Gastroesophageal sphincter (tissue), 3 donors: ENCODE results near the gene GLMN.

Source experiments
- EP300 ChIP-seq: sonication (generic); formaldehyde crosslinking; IDR thresholded peaks from one replicate; pipeline ENCODE4 v1.6.1; 2017; ENCODE audit warnings: antibody characterized with exemption, mild to moderate bottlenecking
- POLR2A ChIP-seq, 2 donors: fragments of 450-650 bp; IDR thresholded peaks; one replicate each; pipeline ENCODE4 v1.6.1; 2017; ENCODE audit warnings: antibody characterized with exemption in 2 of 2, mild to moderate bottlenecking in 2 of 2, moderate library complexity in 1 of 2
- TF ChIP-seq, protein P1 (sequence below), 4 experiments: fragments of 200-600 bp in 2 of 4; fragments of 450-650 bp in 2 of 4; sonication (generic) in 1 of 4; IDR thresholded peaks; one replicate each; pipeline ENCODE4 v1.5.1; 2017 to 2019; ENCODE audit warnings: antibody characterized with exemption in 4 of 4, mild to moderate bottlenecking in 2 of 4, moderate library complexity in 2 of 4

DNA sequence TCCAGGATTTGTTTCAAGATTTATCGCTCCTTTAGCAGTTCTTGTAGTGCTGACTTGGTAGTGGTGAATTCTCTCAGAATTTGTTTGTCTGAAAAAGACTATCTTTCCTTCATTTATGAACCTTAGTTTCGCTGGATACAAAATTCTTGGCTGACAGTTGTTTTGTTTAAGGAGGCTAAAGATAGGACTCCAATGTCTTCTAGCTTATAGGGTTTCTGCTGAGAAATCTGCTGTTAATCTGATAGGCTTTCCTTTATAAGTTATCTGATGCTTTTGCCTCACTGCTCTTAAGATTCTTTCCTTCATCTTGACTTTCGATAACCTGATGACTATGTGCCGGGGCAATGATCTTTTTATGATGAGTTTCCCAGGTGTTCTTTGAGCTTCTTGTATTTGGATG is 29.0 kb upstream of the GLMN start:
- TF ChIP-seq, protein P1, sequence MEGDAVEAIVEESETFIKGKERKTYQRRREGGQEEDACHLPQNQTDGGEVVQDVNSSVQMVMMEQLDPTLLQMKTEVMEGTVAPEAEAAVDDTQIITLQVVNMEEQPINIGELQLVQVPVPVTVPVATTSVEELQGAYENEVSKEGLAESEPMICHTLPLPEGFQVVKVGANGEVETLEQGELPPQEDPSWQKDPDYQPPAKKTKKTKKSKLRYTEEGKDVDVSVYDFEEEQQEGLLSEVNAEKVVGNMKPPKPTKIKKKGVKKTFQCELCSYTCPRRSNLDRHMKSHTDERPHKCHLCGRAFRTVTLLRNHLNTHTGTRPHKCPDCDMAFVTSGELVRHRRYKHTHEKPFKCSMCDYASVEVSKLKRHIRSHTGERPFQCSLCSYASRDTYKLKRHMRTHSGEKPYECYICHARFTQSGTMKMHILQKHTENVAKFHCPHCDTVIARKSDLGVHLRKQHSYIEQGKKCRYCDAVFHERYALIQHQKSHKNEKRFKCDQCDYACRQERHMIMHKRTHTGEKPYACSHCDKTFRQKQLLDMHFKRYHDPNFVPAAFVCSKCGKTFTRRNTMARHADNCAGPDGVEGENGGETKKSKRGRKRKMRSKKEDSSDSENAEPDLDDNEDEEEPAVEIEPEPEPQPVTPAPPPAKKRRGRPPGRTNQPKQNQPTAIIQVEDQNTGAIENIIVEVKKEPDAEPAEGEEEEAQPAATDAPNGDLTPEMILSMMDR (IDR thresholded peaks at IDR 0.05): no peak
- TF ChIP-seq EP300 (no peak), POLR2A (IDR thresholded peaks at IDR 0.05) (no peak)
